Glutamatergic neuron (in vitro differentiated cells): ENCODE results near the gene GGTLC2. TPM values are rescaled to one million over a fixed set of nuclear protein-coding genes. Genes with fewer than 3 reads are reported as not detected.
"Not testable (repeated sequence)": the region's sequence is repeated elsewhere in the genome, so short reads cannot be mapped to it uniquely, and the experiment has no call there.

Source experiments
- DNase-seq: peaks from one replicate; pipeline ENCODE4 v3.0.0; 2022
- H3K27ac Mint-ChIP-seq: one replicate; pipeline ENCODE4 v1.8.0; 2020; ENCODE audit warnings: mild to moderate bottlenecking, mixed read lengths, inconsistent platforms; ENCODE audit not compliant: unreplicated experiment
- H3K27me3 Mint-ChIP-seq: one replicate; pipeline ENCODE4 v1.8.0; 2020; ENCODE audit warnings: mild to moderate bottlenecking, moderate library complexity, mixed read lengths, inconsistent platforms; ENCODE audit not compliant: unreplicated experiment
- H3K36me3 Mint-ChIP-seq: one replicate; pipeline ENCODE4 v1.8.0; 2020; ENCODE audit warnings: mild to moderate bottlenecking, mixed read lengths, inconsistent platforms; ENCODE audit not compliant: unreplicated experiment
- H3K4me1 Mint-ChIP-seq: one replicate; pipeline ENCODE4 v1.8.0; 2020; ENCODE audit warnings: mild to moderate bottlenecking, low read depth, mixed read lengths, inconsistent platforms; ENCODE audit not compliant: unreplicated experiment
- H3K4me3 Mint-ChIP-seq: one replicate; pipeline ENCODE4 v1.8.0; 2020; ENCODE audit warnings: mild to moderate bottlenecking, mixed read lengths, inconsistent platforms; ENCODE audit not compliant: unreplicated experiment
- H3K9me3 Mint-ChIP-seq: one replicate; pipeline ENCODE4 v1.8.0; 2020; ENCODE audit warnings: mild to moderate bottlenecking, moderate library complexity, mixed read lengths, inconsistent platforms; ENCODE audit not compliant: unreplicated experiment
- total RNA-seq: library from RNA; stranded (reverse); fragmentation: NEBNext Ultra II Directional; extraction: Animal tissue kit (Norgen Biotek cat#: 25700); gene quantifications from one replicate; pipeline ENCODE4 v1.2.1, GENCODE V29; 2021; ENCODE audit not compliant: unreplicated experiment
- TF ChIP-seq, protein P1 (sequence below): fragments of 200-600 bp; sonication (generic); IDR thresholded peaks from one replicate; pipeline ENCODE4 v1.5.0; 2021; ENCODE audit not compliant: partially characterized antibody, unreplicated experiment

GGTLC2 gene
- total RNA-seq, 1 donor from 2014 or later: not detected

GRCh38 chr22:22683668-22684361, 39.4 kb downstream of the GGTLC2 start:
- no peak for DNase-seq
- Mint-ChIP-seq H3K9me3 (peaks cover 8% of the 10 kb centered on the region), H3K4me1 (peaks cover 14% of the 10 kb centered on the region), H3K36me3 (no peaks in the 10 kb centered on the region), H3K4me3 (no peak overlapping the region), H3K27ac (no peak overlapping the region), H3K27me3 (peaks cover 14% of the 10 kb centered on the region)
- TF ChIP-seq, protein P1, sequence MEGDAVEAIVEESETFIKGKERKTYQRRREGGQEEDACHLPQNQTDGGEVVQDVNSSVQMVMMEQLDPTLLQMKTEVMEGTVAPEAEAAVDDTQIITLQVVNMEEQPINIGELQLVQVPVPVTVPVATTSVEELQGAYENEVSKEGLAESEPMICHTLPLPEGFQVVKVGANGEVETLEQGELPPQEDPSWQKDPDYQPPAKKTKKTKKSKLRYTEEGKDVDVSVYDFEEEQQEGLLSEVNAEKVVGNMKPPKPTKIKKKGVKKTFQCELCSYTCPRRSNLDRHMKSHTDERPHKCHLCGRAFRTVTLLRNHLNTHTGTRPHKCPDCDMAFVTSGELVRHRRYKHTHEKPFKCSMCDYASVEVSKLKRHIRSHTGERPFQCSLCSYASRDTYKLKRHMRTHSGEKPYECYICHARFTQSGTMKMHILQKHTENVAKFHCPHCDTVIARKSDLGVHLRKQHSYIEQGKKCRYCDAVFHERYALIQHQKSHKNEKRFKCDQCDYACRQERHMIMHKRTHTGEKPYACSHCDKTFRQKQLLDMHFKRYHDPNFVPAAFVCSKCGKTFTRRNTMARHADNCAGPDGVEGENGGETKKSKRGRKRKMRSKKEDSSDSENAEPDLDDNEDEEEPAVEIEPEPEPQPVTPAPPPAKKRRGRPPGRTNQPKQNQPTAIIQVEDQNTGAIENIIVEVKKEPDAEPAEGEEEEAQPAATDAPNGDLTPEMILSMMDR: no peak

DNA sequence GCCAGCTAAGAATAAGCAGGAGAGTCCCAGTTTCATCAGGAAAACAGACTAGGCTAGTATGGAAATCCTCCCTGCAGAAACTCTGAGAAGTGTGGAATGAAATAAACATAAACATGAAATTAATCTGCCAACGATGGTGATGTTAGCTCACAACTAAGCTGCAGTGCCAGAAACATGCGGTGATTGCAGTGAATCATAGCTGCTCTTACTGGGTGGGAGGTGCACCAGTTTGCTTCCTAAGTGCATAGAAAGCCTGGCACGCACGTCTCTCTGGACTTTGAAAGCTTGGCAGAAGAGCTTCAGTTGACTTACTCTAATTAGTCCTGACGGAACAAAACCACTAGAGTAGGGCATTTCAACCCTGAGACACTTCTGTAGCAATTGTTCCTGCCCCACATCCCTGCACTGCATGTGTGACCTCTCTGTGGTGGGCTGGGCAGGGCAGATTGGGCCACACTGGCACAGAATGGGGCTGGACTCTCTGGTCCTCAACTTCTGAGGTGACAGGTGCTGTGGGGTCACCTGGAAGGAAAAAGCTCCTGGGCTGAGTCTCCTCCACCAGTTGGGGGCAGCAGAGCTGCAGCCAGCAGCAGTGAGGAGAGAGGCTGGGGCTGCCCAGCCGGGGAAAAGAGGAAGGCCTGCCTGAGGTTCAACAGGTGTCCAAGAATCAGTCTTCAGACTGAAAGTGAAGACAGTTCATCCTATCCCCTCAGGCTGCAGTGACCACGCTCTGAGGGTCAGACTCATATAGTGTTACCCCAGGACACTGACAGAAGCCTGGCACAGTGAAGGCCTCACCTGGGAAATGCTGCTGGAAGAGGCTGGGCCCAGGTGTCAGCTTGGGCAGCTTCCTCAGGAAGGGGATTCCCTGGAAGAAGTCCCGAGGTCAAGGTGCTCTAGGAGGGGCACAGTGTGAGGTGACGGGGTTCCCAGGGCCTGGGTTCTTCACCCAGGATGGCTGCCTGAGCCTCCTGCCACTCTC, 40.5 kb downstream of the GGTLC2 start:
- no peak overlapping the region for H3K27ac Mint-ChIP-seq
- H3K27me3 Mint-ChIP-seq: peaks cover 14% of the 10 kb centered on the region
- TF ChIP-seq, protein P1: peak; percentile 15

DNA sequence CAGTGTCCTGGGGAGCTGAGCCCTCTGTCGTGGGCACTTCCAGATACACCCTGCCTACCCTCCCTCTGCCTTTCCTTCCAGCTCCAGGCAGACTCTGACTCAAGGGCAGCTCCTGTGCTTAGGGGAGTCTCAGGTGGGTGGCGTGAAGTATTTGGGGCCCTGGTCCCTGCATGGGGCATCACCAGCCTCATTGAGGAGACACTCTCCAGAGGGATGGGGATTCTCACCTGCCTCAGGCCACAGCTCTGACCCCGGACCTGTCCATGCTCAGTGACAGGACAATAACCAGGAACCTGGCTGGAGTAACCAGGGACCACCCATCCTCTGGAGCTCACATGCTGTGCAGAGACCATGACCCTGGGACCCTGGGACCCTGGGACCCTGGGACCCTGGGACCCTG, 41.2 kb downstream of the GGTLC2 start:
- no peak for DNase-seq
- Mint-ChIP-seq H3K4me3 (no peak overlapping the region), H3K4me1 (peaks cover 14% of the 10 kb centered on the region), H3K27ac (no peak overlapping the region), H3K27me3 (peaks cover 14% of the 10 kb centered on the region), H3K36me3 (no peaks in the 10 kb centered on the region), H3K9me3 (peaks cover 8% of the 10 kb centered on the region)
- TF ChIP-seq, protein P1: no peak

More for the DNA sequence above, 40.5 kb downstream of the GGTLC2 start:
- DNase-seq: peak; percentile 38
- Mint-ChIP-seq H3K9me3 (peaks cover 8% of the 10 kb centered on the region), H3K4me1 (peaks cover 14% of the 10 kb centered on the region), H3K36me3 (no peaks in the 10 kb centered on the region), H3K4me3 (no peak overlapping the region)

GRCh38 chr22:22686202-22687115, 42.0 kb downstream of the GGTLC2 start:
- not testable (repeated sequence) for H3K4me1 Mint-ChIP-seq, H3K27ac Mint-ChIP-seq
- peaks cover 15% of the 10 kb centered on the region for H3K27me3 Mint-ChIP-seq

More at GRCh38 chr22:22686202-22687115, 42.0 kb downstream of the GGTLC2 start:
- H3K36me3 Mint-ChIP-seq, H3K4me3 Mint-ChIP-seq, DNase-seq, H3K9me3 Mint-ChIP-seq: not testable (repeated sequence)
